CD1c-positive myeloid dendritic cell (primary cell): Measurements from ENCODE around the gene STMN1.
A peak's percentile ranks its signal among the peaks of the same experiment; 100 is the strongest.

ENCODE experiments used
- DNase-seq: peaks from one replicate; pipeline ENCODE4 v3.0.0-alpha.2; 2016; ENCODE audit errors: extremely low spot score

The STMN1 gene

DNA sequence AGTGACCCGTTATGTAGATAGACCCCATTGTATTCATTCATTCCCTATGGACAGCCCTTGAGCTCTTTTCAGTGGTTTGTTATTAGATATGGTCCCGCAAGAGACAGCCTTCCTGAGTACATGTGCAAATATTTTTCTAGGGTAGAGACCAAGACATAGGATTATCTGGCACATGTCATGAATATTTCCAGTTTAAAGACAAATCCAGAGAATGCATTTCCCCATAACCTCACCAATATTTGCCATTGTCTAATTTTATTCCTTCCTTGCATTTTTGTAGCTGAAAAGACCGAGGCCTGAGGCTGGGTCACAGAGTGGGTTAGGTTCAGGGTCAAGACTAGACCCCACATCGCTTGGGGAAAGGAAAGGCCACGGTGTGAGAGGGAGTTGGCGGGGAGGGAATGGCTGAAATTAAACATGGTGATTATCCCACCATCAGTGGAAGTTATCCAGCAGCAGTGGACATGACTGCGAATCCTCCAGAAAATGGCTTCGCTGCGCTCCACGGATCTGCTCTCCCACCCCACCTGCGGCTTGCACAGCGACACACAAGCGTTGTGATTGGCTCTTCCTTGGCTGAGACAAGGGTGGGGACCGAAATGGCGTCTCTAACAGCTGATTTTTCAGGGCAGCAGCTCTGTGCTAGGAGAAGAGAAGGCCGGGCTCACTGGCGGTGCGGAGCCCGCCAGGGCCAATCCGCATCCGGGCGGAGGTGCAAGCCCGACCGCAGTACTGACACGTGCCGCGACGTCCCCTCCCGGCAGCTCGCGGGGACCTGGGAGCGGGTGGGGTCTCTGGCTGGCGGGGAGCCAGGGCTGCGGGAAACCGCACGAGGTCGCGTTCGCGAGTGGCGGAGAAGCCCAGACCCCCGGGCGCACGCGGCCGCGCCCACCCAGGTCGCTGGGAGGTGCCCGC lies 16.1 kb upstream of the STMN1 start:
- DNase-seq: peak; percentile 21

DNA sequence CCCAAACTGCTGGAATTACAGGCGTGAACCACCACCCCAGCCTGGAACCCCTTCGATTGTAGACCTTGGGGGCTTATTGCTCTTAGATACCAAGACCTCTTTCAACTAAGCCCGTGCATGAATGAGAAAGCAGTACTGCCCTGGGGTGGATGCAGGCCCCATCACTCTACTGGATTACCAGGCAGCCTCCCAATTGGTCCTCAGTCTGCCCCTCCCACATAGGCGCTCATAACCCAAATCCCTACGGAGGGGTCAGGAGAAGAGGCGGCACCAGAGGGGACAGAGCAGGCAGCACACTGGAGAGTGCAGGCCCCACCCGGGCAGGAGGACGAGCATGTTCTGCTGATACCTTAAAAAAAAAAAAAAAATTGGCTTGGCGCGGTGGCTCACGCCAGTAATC lies 12.4 kb upstream of the STMN1 start:
- no peak for DNase-seq

DNA sequence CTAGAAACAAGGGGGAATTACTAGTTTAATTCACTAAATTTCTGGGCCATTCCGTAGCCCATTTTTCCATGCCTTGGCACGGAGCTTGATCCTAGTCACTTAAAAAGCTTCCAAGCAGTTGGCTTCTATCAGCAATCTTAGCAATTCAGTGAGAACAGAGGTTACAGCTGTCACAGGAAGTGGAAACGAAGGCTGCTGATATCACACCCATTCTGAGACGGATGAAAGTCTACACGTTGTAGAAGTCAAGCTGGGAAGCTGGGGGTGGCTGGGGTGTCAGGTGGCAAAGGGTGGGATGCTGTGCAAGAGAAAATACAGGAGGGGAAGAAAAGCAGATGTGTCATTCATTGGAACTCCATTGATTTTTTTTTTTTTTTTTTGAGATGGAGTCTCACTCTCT lies 11.8 kb upstream of the STMN1 start:
- DNase-seq: no peak

DNA sequence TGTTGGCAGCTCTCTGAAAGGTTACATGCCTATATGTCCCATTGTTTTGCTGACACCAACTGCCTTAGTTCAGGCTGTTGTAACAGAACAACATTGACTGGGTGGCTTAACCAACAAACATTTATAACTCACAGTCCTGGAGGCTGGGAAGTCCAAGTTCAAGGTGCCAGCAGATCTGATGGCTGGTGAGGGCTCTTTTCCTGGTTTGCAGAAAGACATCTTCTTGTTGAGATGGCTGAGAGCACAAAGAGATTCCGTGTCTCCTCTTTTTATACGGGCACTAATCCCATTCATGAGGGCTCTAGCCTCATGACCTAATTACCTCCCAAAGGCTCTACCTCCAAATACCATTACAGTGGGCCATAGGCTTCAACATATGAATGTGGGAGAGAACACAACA lies 10.2 kb upstream of the STMN1 start:
- no peak for DNase-seq

DNA sequence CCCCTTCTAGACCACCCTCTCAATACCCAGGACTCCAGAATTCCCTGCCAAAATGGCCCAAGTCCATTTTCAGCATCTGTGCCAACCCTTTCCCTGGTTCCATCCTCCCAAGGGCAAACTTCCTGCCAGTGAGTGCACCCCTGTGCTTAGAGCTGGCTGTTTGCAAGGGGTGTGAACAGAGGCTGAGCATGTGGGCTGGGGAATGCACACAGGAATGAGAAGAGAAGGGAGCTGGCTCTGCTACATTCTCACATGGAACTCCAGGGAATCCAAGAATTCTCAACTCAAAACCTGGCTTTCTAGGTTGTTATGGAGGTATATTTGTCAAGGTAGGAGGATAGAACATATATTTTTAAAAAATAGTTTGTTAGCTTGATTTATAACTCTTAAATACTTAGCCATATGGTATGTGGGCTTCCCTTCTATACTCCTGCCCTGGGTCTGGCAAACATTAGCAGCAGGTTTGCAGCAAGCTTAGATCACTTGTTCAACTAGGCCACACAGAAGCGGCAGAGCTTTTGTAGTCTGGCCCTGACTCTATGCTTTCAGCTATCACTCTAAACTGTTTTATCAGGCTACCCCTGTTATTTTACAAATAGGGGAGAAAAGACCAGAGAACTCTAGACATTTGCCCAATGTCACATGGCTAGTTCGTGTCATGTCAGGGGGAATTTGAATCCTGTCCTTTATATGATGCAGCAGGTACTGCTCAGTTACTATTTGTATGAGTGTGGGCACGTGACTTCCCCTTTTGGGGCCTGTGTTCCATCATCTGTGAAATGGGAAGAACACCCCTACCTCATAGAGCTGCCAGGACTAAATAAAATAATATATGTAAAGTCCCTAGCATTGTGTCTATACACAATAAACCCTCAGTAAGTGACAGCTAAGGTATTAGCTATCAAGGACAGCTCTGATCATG lies 8.1 kb upstream of the STMN1 start:
- no peak for DNase-seq

DNA sequence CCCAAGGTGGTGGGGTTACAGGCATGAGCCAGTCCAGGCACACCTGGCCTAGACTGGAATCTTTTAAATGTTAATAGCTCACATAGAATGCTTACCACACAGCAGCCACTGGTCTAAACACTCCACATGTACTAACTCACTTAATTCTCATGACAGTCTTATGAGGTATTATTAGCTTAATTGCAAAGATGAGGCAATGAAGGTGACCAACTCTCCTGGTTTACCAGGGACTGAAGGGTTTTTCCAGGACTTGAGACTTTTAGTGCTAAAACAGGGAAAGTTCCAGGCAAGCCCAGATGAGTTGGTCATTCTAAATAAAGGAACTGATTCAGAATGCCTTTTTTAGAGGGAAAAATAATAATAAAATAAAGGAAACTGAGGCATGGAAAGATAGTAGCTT lies 7.0 kb upstream of the STMN1 start:
- DNase-seq: no peak

DNA sequence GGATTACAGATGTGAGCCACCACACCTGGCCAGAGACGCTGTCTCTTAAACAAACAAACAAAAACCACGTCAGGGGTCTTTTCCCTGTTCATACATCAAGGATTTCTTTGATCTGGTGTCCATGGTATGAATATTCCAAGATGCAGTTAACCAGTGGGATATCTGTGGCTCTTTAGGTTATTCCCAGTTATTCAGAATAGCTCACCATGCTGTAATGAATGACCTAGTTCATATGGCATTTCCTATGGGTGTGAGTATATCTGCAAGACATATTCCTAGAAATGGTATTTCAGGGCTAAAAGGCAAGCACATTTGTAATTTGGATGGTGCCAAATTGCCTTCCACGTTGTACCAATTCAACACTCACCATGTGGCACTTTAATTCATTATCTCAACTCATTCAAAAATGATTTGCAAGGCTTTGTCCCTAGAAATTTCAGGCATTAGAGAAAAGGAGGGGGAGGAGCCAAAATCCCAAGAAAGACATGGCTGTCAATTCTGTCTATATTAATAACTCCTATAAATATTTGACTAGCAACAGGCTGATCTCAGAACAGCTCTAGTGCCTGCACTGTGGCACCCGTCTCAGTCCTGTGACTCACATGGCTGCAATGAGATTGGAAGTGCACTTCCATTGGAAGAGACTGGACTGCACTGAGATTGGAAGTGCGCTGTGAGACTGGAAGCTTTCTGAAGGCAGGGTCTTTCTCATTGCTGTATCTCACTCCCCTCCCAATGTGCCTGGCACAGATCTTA lies 6.0 kb upstream of the STMN1 start:
- no peak for DNase-seq

DNA sequence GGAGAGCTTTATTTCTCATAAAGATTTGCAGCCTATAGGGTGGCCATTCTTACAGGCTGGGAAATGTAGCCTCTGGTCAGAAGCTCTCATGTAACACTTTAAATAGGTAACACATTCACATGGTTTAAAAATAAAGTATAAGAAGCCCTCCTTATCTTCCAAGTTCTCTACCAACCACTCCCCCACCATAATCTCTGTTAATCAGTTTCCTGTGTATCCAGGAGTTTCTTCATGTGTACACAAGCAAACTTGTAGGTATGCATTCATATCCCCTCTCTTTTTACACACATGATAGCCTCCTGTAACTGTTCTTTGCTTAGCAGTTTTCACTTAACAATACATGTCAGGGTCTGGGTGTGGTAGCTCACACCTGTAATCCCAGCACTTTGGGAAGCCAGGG lies 4.9 kb upstream of the STMN1 start:
- no peak for DNase-seq

DNA sequence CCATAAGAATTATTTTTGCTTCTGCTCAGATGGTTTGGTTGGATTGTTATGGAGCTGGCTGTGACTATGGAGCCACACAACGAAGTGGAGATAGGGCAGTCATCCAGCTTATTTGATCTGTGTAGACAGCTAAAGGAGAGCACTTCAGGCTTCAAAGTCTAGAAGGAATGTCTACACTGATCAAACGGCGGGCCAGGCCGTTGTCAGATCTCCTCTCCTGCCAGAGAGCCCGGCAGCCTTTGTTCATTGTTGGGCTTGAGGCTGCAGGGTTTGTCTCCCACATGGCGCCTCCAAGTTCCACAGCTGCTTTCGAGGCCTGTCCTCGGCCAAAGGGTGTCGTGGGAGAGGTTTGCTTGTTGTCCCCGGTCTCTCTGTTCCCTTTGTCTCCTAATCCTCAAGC lies 2.8 kb upstream of the STMN1 start:
- DNase-seq: no peak

DNA sequence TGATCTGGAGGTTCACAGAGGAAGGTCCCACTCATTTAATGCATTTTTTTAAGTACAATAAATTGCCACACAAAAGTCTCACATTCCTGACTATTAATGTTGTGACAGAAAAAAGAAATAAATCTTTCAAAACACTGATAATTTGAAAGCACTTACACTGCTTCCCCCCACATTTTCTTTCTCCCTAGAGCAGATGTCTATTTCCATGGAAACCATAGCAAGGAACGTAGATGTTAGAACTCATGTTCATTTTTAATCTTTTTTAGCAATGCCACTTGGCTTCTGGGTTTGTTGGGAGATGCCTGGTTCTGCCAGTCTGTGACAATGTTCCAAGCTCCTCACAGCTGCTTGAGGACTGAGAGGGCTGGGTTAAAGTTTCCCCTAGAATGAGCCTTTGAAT lies 1.9 kb upstream of the STMN1 start:
- no peak for DNase-seq

DNA sequence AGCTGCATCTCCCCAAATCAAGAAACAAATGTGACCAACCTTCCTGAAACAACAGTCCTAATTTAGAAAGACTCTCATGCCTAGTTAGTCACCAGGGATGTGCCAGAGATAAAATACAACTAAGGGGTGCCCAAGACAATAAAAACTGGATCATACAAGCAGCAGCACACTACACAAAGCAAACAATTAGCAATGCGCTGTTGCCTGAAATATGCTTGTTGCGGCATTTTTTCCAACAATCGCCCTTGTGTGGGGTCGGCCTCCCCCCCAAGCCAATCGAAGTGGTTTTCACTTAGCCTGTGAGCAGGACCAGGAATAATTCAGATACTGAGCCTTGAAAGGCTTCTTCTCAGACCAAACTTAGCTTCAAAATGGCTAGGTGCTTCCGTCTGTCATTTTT lies 1.4 kb upstream of the STMN1 start:
- no peak for DNase-seq

DNA sequence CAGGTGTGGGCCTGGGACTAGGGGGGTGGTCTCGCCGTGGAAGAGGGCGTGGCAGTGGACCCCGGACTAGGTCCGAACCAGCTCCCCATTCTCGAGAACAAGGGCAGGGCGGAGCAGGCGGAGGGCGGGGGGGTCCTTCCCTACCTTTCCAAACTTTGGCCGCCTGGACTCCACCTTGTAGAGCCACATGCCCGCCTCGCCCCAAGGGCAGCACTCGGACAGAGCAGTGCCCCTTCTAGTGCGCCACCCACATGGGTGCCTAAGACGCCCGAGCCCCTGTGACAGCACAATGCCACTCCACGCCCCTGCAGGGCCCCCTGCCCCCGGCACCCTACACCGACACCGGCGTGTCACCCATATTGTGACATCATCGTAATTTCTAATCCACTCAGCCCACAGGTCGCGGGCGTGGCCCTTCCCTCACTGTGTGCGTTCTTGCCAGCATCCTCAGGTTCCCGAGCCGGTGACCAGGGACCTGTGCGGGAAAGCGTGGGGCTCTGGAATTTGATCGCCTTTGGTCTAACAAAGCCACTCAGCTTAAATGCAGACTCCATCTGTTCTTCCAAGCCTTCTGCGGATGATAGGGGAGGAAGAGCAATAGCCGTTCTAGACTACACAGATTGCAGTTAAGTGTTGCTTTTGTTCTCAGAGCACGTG lies 553 bp upstream of the STMN1 start:
- peak; percentile 36 for DNase-seq

DNA sequence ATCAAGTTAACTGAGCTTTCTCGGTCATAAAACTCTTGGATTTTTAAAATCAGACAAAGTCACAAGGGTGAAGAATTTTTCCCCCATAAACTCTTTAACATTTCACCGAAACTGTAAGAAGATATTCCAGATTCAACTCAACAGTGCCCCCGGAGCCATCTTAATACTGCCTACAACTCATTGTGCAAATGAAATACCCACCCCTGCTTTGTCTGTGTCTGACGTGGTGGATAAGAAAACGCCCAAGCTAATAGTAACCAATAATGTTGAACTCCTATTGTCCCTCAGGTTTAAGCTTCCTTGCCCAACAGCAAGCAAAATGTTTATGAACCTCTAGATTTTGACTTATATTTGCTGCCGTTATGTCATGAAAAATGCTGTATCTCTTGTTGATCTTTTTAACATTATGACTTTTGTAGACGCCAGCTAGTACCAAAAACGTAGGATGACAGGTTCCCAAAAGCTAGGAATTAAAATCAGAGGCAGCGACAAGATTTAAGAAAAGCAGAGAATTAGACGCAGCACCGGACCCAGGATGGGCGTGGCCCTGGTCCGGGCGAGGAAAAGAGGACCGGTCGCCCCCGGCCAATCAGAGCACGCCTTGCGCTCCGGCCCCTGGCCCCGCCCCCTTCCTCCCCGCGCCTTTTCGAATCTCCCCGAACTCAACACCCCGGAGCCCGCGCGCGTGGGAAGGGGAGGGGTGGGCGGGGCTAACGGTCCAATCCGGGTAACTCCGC lies 1.1 kb downstream of the STMN1 start:
- DNase-seq: peak; percentile 91

DNA sequence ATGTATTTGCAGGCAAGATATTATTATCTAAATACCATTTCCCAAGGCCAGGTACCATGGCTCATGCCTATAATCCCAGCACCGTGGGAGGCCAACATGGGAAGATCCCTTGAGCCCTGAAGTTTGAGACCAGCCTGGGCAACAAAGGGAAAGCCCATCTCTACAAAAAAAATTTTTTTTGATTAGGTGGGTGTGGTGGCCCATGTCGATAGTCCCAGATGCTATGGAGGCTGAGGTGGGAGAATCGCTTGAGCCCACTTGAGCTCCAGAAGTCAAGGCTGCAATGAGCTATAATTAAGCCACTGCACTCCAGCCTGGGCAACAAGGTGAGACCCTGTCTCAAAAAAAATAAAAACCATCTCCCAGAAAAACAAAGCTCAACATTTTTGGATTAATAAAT lies 2.2 kb downstream of the STMN1 start:
- DNase-seq: no peak

DNA sequence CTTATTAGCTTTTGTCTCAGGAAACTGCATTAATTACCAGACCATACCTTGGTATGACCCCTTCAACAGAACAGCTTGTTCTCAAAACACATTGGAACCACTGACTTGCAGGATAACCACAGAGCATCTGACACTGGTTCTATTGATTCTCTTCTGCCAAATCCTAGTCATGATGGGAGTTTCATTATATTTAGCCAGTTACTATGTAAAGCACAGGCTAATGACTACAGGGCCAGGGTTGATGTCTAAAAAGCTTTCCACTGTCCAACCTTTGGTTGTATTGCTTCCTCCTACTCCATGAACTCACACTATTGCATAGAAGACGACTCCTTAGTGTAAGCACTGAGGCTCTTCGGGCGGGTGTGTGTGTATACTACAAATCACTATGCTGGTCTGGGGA lies 3.8 kb downstream of the STMN1 start:
- no peak for DNase-seq

DNA sequence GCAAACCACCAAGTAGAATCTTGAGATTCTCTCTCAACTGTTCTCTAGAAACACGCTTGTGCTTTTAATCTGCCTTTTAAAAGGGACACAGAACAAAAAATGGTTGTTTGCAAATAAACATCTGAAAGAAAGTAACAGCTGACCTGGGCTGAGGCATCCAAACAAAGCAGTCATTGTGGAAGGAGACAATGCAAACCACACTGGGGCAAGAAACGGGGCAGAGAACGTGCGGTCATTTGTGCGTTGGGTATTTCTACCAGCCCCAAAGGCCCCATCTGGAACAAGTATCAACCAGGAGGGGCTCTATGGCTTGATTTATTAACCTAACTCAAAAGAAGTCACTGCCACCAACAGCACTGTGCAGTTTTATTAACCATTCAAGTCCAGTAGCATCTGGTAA lies 6.0 kb downstream of the STMN1 start:
- no peak for DNase-seq

DNA sequence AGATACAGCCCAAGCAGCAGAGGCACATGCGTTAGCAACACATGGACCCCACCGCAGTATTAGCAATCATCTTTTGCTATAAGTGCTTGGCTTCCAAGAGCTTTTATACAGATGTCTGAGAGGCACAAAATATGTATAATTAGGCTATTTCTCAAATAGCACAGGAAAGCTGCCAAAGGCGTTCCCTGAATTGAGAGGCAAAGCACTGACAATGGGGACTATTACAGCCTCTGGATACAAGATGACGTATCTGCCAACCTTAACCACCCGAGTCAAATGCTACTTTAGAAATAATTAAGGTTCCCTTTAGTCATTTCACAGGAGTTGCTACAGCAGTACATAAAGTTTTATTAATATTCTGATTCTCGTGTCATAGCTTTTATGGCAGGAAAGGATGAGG lies 6.4 kb downstream of the STMN1 start:
- no peak for DNase-seq

DNA sequence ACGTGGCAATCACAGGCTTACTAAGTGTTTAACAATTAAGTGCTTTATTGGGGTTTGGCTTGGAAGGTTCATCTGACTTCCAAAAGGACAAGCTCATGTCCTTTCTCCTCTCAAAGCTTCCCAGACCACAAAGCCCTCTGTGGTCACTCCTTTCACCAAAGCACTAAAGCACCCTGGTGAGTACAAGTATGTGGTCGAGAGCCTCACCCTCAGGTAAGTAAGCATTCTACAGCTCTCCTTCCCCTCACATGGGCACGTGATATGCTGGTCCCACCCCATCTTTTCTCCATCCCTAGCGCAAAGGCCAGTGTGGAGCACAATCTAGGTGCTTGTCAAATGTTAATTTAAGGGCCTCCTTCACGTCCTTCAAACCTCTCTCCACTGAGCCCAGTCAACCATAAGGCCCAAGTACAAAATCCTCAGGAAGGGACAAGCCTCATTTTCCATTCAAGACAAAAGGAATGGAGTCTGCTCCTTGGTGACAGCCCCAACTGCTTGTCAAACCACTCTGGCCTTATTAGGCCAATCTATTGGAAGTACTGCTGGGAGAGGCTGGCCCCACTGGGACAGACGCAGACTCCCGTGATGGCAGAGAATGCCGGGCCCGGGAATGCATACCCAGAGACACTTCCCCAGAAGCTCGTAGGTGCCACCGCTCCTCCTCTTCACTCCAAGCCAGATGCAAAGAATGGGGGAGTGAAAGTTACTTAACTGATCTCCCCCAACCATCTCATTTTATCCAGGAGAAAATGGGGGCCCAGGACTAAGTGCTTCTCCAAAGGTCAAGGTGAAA lies 7.8 kb downstream of the STMN1 start:
- DNase-seq: no peak

DNA sequence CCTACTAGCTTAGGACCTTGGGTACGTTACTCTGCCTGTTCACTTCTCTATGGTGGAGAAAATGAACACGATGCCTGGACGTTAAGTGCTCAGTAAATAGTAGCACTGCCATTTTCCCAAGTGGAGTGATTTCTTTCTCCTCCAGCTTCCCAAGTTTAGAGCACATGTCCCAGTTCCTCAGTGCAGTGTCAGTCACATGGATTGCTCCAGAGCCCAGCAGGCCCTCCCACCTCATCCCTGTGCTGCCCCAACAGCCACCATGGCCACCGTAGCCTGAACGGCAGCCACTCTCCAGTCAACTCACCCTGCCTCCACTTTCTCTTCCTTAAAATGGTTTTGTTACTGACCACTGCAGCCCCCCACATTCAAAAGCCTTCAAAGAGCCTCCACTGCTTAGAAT lies 8.5 kb downstream of the STMN1 start:
- no peak for DNase-seq

DNA sequence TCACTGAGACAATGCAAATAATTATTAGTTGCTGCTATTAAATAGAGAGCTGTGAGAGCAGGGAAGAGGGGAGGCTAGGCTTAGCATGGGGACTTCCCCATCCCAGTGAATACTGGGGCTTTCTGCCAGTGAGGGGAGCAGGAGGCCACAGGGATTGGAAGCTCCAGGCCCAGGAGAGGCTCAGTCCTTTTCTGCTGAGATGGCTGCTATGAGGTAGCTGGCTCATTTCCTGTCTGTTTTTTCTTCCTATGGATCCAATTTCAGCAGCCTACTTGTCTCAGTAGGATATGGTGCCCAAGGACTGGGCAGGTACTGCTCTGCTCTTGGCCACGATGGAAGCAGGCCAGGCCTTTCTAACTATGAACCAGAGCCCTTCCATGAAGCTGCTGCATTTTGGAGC lies 10.0 kb downstream of the STMN1 start:
- DNase-seq: no peak
